DMS53 treated with DMSO at 0.1 percent for 48 hours (cell line): ENCODE measurements around the gene HLF.

ENCODE experiments used
- DNase-seq: peaks from one replicate; lab custom pipeline; 2025; ENCODE audit not compliant: unreplicated experiment; lab: John Stamatoyannopoulos, UW

Gene HLF

GRCh38 chr17:55249861-55250260 lies 14.9 kb upstream of the HLF start:
- no peak for DNase-seq

GRCh38 chr17:55254375-55254774 lies 10.4 kb upstream of the HLF start:
- no peak for DNase-seq

DNA sequence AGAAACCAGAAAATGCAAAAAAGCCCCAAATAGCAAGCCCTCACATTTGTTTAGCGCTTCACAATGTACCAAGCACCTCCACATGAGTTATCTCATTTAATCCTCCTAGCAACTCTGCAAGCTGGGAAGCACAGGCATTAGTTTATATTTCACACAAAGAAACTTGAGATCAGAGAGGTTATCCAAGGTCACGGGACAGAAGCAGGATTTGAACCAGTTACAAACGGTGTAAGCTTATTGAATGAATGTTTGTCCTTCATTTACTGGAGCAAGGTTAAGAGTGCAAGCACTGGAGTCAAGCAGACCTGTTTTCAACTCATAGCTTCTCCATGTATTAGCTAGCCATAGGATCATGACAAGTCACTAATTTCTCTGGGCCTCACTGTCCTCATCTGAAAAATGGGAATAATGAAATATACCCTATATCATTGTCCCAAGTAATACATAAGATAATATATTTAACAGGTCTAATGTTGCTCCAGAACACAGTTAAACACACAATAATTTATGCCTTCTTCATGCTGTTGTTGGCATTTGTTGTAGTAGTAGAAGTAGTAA lies 6.1 kb upstream of the HLF start:
- DNase-seq, result no peak

- DNase-seq, result no peak
Measured at GRCh38 chr17:55259684-55260111, 5.1 kb upstream of the HLF start.

DNA sequence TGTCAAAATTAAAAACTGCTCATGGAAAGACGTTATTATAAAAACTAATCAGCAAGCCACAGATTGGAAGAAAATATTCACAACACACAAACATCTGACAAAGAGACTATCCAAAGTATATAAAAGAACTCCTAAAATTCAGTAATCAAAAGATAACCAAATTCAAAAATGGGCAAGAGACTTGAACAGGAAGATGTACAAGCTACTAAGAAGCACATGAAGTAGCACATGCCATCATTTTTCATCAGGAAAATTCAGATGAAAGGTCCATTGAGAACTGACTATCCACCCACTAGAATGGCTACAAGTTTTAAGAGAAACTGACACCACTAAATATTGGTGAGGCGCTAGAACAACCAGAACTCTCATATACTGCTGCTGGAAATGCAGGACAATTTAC lies 3.4 kb upstream of the HLF start:
- no peak for DNase-seq

- DNase-seq, result no peak
Measured at GRCh38 chr17:55263569-55264277, 1.0 kb upstream of the HLF start.

DNA sequence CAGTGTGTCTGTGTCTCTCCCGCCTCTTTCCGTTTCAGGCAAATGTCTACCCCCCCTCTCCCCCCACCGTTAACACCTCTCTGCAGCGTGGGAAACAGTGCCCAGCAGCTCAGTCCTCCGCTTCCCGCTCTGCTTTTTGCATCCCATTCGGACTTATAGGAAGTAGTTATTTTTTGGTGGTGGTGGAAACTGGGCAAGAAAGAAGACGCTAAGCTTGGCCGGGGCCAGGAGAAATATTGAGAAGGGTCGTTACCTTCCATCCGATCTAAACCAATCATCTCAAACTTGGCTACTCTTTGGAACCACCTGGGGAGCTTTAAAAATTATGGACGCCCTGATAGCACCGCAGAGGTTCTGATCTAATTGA lies 499 bp upstream of the HLF start:
- DNase-seq, result no peak

GRCh38 chr17:55265311-55266021 lies 706 bp downstream of the HLF start:
- no peak for DNase-seq

GRCh38 chr17:55266051-55266957 lies 1.5 kb downstream of the HLF start:
- no peak for DNase-seq

DNA sequence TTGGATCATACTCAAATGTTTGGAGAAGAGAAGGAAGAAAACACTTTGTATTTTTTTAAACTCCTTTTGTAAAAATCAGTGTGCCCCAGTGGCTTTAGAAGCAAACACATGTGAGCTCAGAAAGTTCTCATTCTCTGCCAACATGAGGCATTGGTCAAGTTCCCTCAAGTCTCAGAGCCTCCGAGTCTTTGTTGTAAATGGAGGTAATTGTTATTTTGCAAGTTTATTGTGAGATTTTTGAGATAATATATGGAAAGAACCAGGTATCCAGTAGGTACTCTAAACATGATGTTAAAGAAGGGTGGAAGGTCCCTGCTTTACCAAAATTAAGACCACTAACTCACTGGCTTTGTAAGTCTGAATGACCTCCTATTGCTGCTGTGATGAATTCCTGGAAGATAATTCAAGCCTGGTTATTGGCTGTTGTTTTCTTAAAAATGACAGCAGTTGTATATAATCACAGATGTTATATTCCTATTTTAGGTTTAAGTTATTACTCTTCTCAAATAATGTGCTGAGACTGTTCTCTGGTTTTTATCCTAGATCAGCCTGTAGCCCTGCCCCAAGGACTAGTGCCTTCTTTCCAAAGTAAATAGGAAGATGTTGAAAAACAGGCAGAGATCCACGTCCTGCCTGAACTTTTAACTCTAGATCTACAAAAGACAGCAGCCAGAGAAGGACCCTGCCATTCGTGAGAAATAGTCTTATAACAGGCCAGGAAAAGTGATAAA lies 2.4 kb downstream of the HLF start:
- no peak for DNase-seq

DNA sequence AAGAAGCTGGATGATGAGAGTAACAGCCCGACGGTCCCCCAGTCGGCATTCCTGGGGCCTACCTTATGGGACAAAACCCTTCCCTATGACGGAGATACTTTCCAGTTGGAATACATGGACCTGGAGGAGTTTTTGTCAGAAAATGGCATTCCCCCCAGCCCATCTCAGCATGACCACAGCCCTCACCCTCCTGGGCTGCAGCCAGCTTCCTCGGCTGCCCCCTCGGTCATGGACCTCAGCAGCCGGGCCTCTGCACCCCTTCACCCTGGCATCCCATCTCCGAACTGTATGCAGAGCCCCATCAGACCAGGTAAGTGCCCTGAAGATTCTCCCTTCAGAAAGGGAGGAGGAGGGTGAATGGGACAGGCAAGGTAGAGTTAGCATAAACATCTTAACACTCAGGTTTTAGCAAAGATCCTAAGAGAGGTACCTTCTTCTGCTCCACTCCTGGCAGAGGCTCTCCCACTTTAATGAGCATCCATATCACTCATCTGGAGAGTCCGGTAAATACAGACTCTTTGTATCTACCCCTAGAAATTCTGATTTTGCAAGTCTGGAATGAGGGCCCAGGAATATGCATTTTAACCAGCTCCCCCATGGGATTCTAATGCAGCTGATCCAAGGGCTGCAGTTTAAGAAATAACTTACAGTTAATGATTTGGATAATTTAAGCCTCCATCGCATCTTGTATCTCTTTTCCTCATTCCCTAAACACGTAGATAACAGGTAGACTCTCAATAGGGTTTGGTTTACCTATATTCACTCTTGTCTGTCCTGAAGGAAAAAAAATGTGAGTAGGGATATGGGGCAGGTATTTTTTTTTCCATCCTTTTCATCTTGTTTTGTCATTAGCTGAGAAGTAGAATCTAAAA lies 3.3 kb downstream of the HLF start:
- DNase-seq, result no peak

GRCh38 chr17:55268649-55269480 lies 4.1 kb downstream of the HLF start:
- DNase-seq, result no peak

DNA sequence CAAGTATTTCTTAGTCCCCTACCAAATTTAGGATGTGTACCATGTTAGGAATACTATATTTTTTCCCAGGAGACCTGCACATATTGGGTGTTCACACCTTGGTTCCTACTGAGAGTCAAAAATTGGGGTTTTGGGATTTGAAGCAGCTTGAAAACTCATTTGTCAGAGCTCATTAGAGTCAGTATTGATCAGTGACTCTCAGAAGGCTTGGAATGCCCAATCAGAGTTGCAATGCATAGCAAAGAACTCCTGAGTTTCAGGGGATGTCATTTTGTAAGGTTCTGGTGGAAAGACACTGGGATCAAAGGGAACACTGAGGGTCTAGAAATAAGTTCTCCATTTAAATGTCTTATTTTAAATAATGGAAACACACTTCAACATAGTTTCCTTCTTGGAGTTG lies 5.1 kb downstream of the HLF start:
- no peak for DNase-seq

DNA sequence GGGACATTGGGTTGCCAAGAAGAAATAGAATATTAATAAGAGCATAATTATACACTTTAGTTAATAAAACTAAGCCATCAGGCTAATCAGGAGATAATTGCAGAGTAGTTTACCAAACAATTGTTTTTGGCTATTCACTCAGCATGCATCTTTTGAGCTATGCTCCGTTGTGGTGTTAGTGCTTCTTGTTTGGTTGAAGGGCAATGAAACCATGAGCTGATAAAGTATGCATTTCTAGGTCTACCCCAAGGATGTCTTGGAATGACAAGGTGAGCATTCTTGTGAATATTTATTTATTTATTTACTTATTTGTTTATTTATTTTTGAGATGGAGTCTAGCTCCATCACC lies 6.4 kb downstream of the HLF start:
- DNase-seq, result no peak

GRCh38 chr17:55271958-55272710 lies 7.4 kb downstream of the HLF start:
- DNase-seq, result no peak

DNA sequence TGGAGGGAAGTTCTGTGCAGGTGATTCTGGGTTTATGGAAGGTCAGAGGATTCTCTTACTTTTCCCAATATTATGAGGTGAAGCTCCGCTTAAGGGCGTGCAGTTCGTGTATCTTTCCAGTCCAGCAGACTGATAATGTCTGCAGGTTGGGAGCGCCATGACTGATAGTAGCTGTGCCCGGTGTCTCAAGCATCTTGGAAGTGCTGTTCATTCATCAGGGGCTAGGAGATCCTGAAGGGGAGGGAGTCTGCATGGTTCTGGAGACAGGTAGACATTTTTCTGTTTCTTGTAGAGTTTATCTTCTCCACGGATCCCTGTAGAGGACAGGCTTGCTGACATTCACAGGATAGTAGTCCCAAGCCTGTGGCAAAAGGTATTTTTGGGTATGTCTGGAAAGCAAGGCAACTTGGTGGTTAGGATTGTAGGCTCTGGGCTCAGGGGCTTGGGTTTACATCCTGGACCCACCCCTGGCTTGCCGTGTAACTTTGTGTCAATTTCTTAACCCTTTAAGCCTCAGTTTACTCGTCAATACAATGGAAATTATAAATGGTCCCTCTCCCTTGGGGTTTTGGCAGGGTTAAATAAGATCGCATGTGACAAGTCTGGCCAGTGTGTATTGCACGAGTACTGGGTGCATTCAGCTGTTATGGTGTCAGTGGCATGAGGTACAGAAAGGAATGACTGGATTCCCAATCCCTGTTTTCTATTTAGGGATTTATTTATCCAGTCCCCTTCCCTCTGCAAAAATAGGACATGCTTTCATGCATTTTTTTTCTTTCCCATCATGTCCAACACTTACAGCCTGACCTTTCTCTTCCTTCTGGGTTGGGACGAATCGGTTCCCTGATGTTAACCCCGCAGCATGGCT lies 8.2 kb downstream of the HLF start:
- no peak for DNase-seq

GRCh38 chr17:55273579-55274354 lies 9.0 kb downstream of the HLF start:
- no peak for DNase-seq
